T-helper 1 cell treated with Interleukin-12 subunit alpha and Interleukin-12 subunit beta and Interleukin-4 antibody, amounts not matched to agents 30 μg/mL and 1 μg/mL, for 36 hours (primary cell): ENCODE measurements around the gene EVA1A.

Experiments
- H3K27ac Mint-ChIP-seq: one replicate; pipeline ENCODE4 v1.8.0; 2021; ENCODE audit warnings: mild to moderate bottlenecking, mixed read lengths
- H3K27me3 Mint-ChIP-seq: one replicate; pipeline ENCODE4 v1.8.0; 2021; ENCODE audit warnings: low read depth, mixed read lengths
- H3K36me3 Mint-ChIP-seq: one replicate; pipeline ENCODE4 v1.8.0; 2021; ENCODE audit warnings: low read depth, mixed read lengths
- H3K4me1 Mint-ChIP-seq: one replicate; pipeline ENCODE4 v1.8.0; 2021; ENCODE audit warnings: low read depth, mixed read lengths
- H3K4me3 Mint-ChIP-seq: one replicate; pipeline ENCODE4 v1.8.0; 2021; ENCODE audit warnings: mild to moderate bottlenecking, moderate library complexity, mixed read lengths
- H3K9me3 Mint-ChIP-seq: one replicate; pipeline ENCODE4 v1.8.0; 2021; ENCODE audit warnings: mixed read lengths

The EVA1A gene

GRCh38 chr2:75459565-75460310 is 101.0 kb downstream of the EVA1A start:
- Mint-ChIP-seq H3K4me3 (no peak overlapping the region), H3K27me3 (peaks cover 13% of the 10 kb centered on the region), H3K27ac (no peak overlapping the region), H3K36me3 (no peaks in the 10 kb centered on the region), H3K9me3 (no peaks in the 10 kb centered on the region), H3K4me1 (no peaks in the 10 kb centered on the region)

- Mint-ChIP-seq H3K27ac (no peak overlapping the region), H3K4me3 (no peak overlapping the region), H3K27me3 (peaks cover 4% of the 10 kb centered on the region), H3K4me1 (no peaks in the 10 kb centered on the region), H3K36me3 (no peaks in the 10 kb centered on the region), H3K9me3 (no peaks in the 10 kb centered on the region)
These were observed 102.5 kb downstream of the EVA1A start for GRCh38 chr2:75458201-75458600.

GRCh38 chr2:75456825-75457224 is 103.9 kb downstream of the EVA1A start:
- Mint-ChIP-seq H3K27ac (no peak overlapping the region), H3K9me3 (no peaks in the 10 kb centered on the region), H3K4me1 (no peaks in the 10 kb centered on the region), H3K36me3 (no peaks in the 10 kb centered on the region), H3K4me3 (no peak overlapping the region), H3K27me3 (peaks cover 3% of the 10 kb centered on the region)

- no peaks in the 10 kb centered on the region for H3K9me3 Mint-ChIP-seq
- H3K4me3 Mint-ChIP-seq = no peak overlapping the region
- H3K27ac Mint-ChIP-seq = no peak overlapping the region
These were observed 104.6 kb downstream of the EVA1A start for GRCh38 chr2:75456111-75456510.

GRCh38 chr2:75454241-75454620 is 106.5 kb downstream of the EVA1A start:
- no peaks in the 10 kb centered on the region for H3K4me1 Mint-ChIP-seq
- H3K27ac Mint-ChIP-seq = no peak overlapping the region
- no peaks in the 10 kb centered on the region for H3K9me3 Mint-ChIP-seq
- H3K4me3 Mint-ChIP-seq = no peak overlapping the region
- H3K36me3 Mint-ChIP-seq = no peaks in the 10 kb centered on the region
- no peaks in the 10 kb centered on the region for H3K27me3 Mint-ChIP-seq

More at GRCh38 chr2:75456111-75456510, 104.6 kb downstream of the EVA1A start:
- H3K27me3 Mint-ChIP-seq = no peaks in the 10 kb centered on the region
- H3K36me3 Mint-ChIP-seq = no peaks in the 10 kb centered on the region
- no peaks in the 10 kb centered on the region for H3K4me1 Mint-ChIP-seq

- H3K4me1 Mint-ChIP-seq = no peaks in the 10 kb centered on the region
- H3K27ac Mint-ChIP-seq = no peak overlapping the region
- no peaks in the 10 kb centered on the region for H3K9me3 Mint-ChIP-seq
- H3K36me3 Mint-ChIP-seq = no peaks in the 10 kb centered on the region
- no peaks in the 10 kb centered on the region for H3K27me3 Mint-ChIP-seq
- no peak overlapping the region for H3K4me3 Mint-ChIP-seq
These were observed 107.1 kb downstream of the EVA1A start for GRCh38 chr2:75453384-75454240.

GRCh38 chr2:75450068-75450467 is 110.7 kb downstream of the EVA1A start:
- H3K36me3 Mint-ChIP-seq = no peaks in the 10 kb centered on the region
- no peaks in the 10 kb centered on the region for H3K4me1 Mint-ChIP-seq
- H3K4me3 Mint-ChIP-seq = no peak overlapping the region
- no peaks in the 10 kb centered on the region for H3K9me3 Mint-ChIP-seq
- no peak overlapping the region for H3K27ac Mint-ChIP-seq
- no peaks in the 10 kb centered on the region for H3K27me3 Mint-ChIP-seq

GRCh38 chr2:75447176-75447575 is 113.6 kb downstream of the EVA1A start:
- no peak overlapping the region for H3K4me3 Mint-ChIP-seq
- H3K36me3 Mint-ChIP-seq = no peaks in the 10 kb centered on the region
- no peak overlapping the region for H3K27ac Mint-ChIP-seq
- H3K9me3 Mint-ChIP-seq = no peaks in the 10 kb centered on the region
- H3K27me3 Mint-ChIP-seq = no peaks in the 10 kb centered on the region
- H3K4me1 Mint-ChIP-seq = no peaks in the 10 kb centered on the region
